ENCODE results near the gene HDGFL2.
"Not testable (repeated sequence)": the region's sequence is repeated elsewhere in the genome, so short reads cannot be mapped to it uniquely, and the experiment has no call there.

Gene HDGFL2

GRCh38 chr19:4534836-4535658 lies 63.0 kb downstream of the HDGFL2 start, which contains the start of gene PLIN5:
Gene PLIN5, minus strand, starts transcription at chr19:4535224. Its CDS starts 1,150 bp downstream, at chr19:4534074.
- H3K9me3 ChIP-seq (ENCODE audit: low read length), result no peaks in the 10 kb centered on the region
- no peaks in the 10 kb centered on the region for H3K4me1 ChIP-seq (ENCODE audit: insufficient read depth, low read length)
- H3K27me3 ChIP-seq (ENCODE audit: control insufficient read depth in 1 of 2, insufficient read depth in 2 of 2, low read length in 2 of 2), result peaks cover 0 to 18% of the 10 kb centered on the region in 2 donors
- no peak within 1 kb of the TSS for H3K9ac ChIP-seq (ENCODE audit: low read length)
- H3K4me3 ChIP-seq (ENCODE audit: low read depth in 1 of 2, low read length in 2 of 2), result no peak within 1 kb of the TSS
- no peaks in the 10 kb centered on the region for H3K36me3 ChIP-seq (ENCODE audit: insufficient read depth, low read length)
- no peak within 1 kb of the TSS for H3K27ac ChIP-seq (ENCODE audit: low read depth, low read length)

GRCh38 chr19:4536798-4537197 lies 64.7 kb downstream of the HDGFL2 start:
- Histone ChIP-seq H3K36me3 (ENCODE audit: insufficient read depth, low read length) (no peaks in the 10 kb centered on the region), H3K27me3 (ENCODE audit: control insufficient read depth in 1 of 2, insufficient read depth in 2 of 2, low read length in 2 of 2) (peaks cover 0 to 14% of the 10 kb centered on the region in 2 donors), H3K4me3 (ENCODE audit: low read depth in 1 of 2, low read length in 2 of 2) (no peak overlapping the region), H3K9me3 (ENCODE audit: low read length) (peaks cover 6% of the 10 kb centered on the region), H3K4me1 (ENCODE audit: insufficient read depth, low read length) (no peaks in the 10 kb centered on the region), H3K9ac (ENCODE audit: low read length) (no peak overlapping the region), H3K27ac (ENCODE audit: low read depth, low read length) (no peak overlapping the region)

- peaks cover 6% of the 10 kb centered on the region for H3K9me3 ChIP-seq (ENCODE audit: low read length)
- H3K27ac ChIP-seq (ENCODE audit: low read depth, low read length), result no peak overlapping the region
- H3K4me1 ChIP-seq (ENCODE audit: insufficient read depth, low read length), result no peaks in the 10 kb centered on the region
- H3K4me3 ChIP-seq (ENCODE audit: low read depth in 1 of 2, low read length in 2 of 2), result no peak overlapping the region
- H3K9ac ChIP-seq (ENCODE audit: low read length), result no peak overlapping the region
- H3K36me3 ChIP-seq (ENCODE audit: insufficient read depth, low read length), result no peaks in the 10 kb centered on the region
- H3K27me3 ChIP-seq (ENCODE audit: control insufficient read depth in 1 of 2, insufficient read depth in 2 of 2, low read length in 2 of 2), result peaks cover 0 to 14% of the 10 kb centered on the region in 2 donors
Measured at GRCh38 chr19:4537953-4538600, 66.0 kb downstream of the HDGFL2 start.

- Histone ChIP-seq H3K9me3 (ENCODE audit: low read length) (peaks cover 6% of the 10 kb centered on the region), H3K27me3 (ENCODE audit: control insufficient read depth in 1 of 2, insufficient read depth in 2 of 2, low read length in 2 of 2) (peaks cover 0 to 14% of the 10 kb centered on the region in 2 donors), H3K36me3 (ENCODE audit: insufficient read depth, low read length) (no peaks in the 10 kb centered on the region), H3K27ac (ENCODE audit: low read depth, low read length) (no peak overlapping the region), H3K4me3 (ENCODE audit: low read depth in 1 of 2, low read length in 2 of 2) (no peak overlapping the region), H3K9ac (ENCODE audit: low read length) (no peak overlapping the region), H3K4me1 (ENCODE audit: insufficient read depth, low read length) (no peaks in the 10 kb centered on the region)
Measured at GRCh38 chr19:4538601-4538954, 66.5 kb downstream of the HDGFL2 start.

- H3K27ac ChIP-seq (ENCODE audit: low read depth, low read length), result no peak overlapping the region
- H3K27me3 ChIP-seq (ENCODE audit: control insufficient read depth in 1 of 2, insufficient read depth in 2 of 2, low read length in 2 of 2), result peaks cover 0 to 14% of the 10 kb centered on the region in 2 donors
- H3K9ac ChIP-seq (ENCODE audit: low read length), result no peak overlapping the region
- H3K36me3 ChIP-seq (ENCODE audit: insufficient read depth, low read length), result no peaks in the 10 kb centered on the region
- peaks cover 6% of the 10 kb centered on the region for H3K9me3 ChIP-seq (ENCODE audit: low read length)
- H3K4me1 ChIP-seq (ENCODE audit: insufficient read depth, low read length), result no peaks in the 10 kb centered on the region
- H3K4me3 ChIP-seq (ENCODE audit: low read depth in 1 of 2, low read length in 2 of 2), result no peak overlapping the region
Measured at GRCh38 chr19:4539169-4539692, 67.1 kb downstream of the HDGFL2 start.

- no peaks in the 10 kb centered on the region for H3K36me3 ChIP-seq (ENCODE audit: insufficient read depth, low read length)
- H3K9me3 ChIP-seq (ENCODE audit: low read length), result peaks cover 6% of the 10 kb centered on the region
- H3K27ac ChIP-seq (ENCODE audit: low read depth, low read length), result no peak within 1 kb of the TSS
- H3K4me3 ChIP-seq (ENCODE audit: low read depth in 1 of 2, low read length in 2 of 2), result no peak within 1 kb of the TSS
- H3K9ac ChIP-seq (ENCODE audit: low read length), result no peak within 1 kb of the TSS
- peaks cover 0 to 14% of the 10 kb centered on the region in 2 donors for H3K27me3 ChIP-seq (ENCODE audit: control insufficient read depth in 1 of 2, insufficient read depth in 2 of 2, low read length in 2 of 2)
- H3K4me1 ChIP-seq (ENCODE audit: insufficient read depth, low read length), result no peaks in the 10 kb centered on the region
Measured at GRCh38 chr19:4539693-4540581, 67.8 kb downstream of the HDGFL2 start, which contains the start of gene LRG1. Gene LRG1, minus strand, starts transcription at chr19:4540036. Its CDS starts 23 bp downstream, at chr19:4540013.

GRCh38 chr19:4541114-4541805 lies 69.2 kb downstream of the HDGFL2 start:
- Histone ChIP-seq H3K4me1 (ENCODE audit: insufficient read depth, low read length) (no peaks in the 10 kb centered on the region), H3K27me3 (ENCODE audit: control insufficient read depth in 1 of 2, insufficient read depth in 2 of 2, low read length in 2 of 2) (peaks cover 0 to 9% of the 10 kb centered on the region in 2 donors), H3K9me3 (ENCODE audit: low read length) (peaks cover 6% of the 10 kb centered on the region), H3K9ac (ENCODE audit: low read length) (no peak overlapping the region), H3K4me3 (ENCODE audit: low read depth in 1 of 2, low read length in 2 of 2) (no peak overlapping the region), H3K36me3 (ENCODE audit: insufficient read depth, low read length) (no peaks in the 10 kb centered on the region), H3K27ac (ENCODE audit: low read depth, low read length) (no peak overlapping the region)

- not testable (repeated sequence) for H3K27ac ChIP-seq (ENCODE audit: low read depth, low read length); H3K9me3 ChIP-seq (ENCODE audit: low read length); H3K9ac ChIP-seq (ENCODE audit: low read length); H3K27me3 ChIP-seq (ENCODE audit: control insufficient read depth in 1 of 2, insufficient read depth in 2 of 2, low read length in 2 of 2); H3K4me1 ChIP-seq (ENCODE audit: insufficient read depth, low read length); H3K4me3 ChIP-seq (ENCODE audit: low read depth in 1 of 2, low read length in 2 of 2); H3K36me3 ChIP-seq (ENCODE audit: insufficient read depth, low read length)
Measured at GRCh38 chr19:4541806-4542145, 69.7 kb downstream of the HDGFL2 start.

GRCh38 chr19:4542896-4543841 lies 71.1 kb downstream of the HDGFL2 start:
- peaks cover 6% of the 10 kb centered on the region for H3K9me3 ChIP-seq (ENCODE audit: low read length)
- H3K27me3 ChIP-seq (ENCODE audit: control insufficient read depth in 1 of 2, insufficient read depth in 2 of 2, low read length in 2 of 2), result peaks cover 0 to 6% of the 10 kb centered on the region in 2 donors
- H3K27ac ChIP-seq (ENCODE audit: low read depth, low read length), result no peak overlapping the region
- H3K4me3 ChIP-seq (ENCODE audit: low read depth in 1 of 2, low read length in 2 of 2), result no peak overlapping the region
- no peak overlapping the region for H3K9ac ChIP-seq (ENCODE audit: low read length)
- no peaks in the 10 kb centered on the region for H3K4me1 ChIP-seq (ENCODE audit: insufficient read depth, low read length)
- no peaks in the 10 kb centered on the region for H3K36me3 ChIP-seq (ENCODE audit: insufficient read depth, low read length)

Measured in muscle layer of colon (tissue), 2 donors.